ENCODE results near the gene CLASRP.

The CLASRP gene

GRCh38 chr19:45009625-45010255 is 29.1 kb upstream of the CLASRP start:
- Histone ChIP-seq H3K27me3 (ENCODE audit: insufficient read depth, poor library complexity, severe bottlenecking) (no peaks in the 10 kb centered on the region), H3K4me3 (replicated peaks; ENCODE audit: insufficient read depth, low read length) (no peak overlapping the region), H3K27ac (replicated peaks) (no peak overlapping the region)
- DNase-seq (ENCODE audit: low read depth in 1 of 2, low spot score in 1 of 2), result no peak
- TF ChIP-seq, protein P1, sequence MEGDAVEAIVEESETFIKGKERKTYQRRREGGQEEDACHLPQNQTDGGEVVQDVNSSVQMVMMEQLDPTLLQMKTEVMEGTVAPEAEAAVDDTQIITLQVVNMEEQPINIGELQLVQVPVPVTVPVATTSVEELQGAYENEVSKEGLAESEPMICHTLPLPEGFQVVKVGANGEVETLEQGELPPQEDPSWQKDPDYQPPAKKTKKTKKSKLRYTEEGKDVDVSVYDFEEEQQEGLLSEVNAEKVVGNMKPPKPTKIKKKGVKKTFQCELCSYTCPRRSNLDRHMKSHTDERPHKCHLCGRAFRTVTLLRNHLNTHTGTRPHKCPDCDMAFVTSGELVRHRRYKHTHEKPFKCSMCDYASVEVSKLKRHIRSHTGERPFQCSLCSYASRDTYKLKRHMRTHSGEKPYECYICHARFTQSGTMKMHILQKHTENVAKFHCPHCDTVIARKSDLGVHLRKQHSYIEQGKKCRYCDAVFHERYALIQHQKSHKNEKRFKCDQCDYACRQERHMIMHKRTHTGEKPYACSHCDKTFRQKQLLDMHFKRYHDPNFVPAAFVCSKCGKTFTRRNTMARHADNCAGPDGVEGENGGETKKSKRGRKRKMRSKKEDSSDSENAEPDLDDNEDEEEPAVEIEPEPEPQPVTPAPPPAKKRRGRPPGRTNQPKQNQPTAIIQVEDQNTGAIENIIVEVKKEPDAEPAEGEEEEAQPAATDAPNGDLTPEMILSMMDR (IDR thresholded peaks at IDR 0.05; ENCODE audit: insufficient read depth, low read length), result no peak
- TF ChIP-seq REST (IDR thresholded peaks at IDR 0.05; ENCODE audit: insufficient replicate concordance, low read depth), result no peak
- TF ChIP-seq SPI1 (IDR thresholded peaks at IDR 0.05; ENCODE audit: borderline replicate concordance, low read depth), result no peak
- TF ChIP-seq POLR2AphosphoS5 (IDR thresholded peaks at IDR 0.05; ENCODE audit: low read depth), result no peak
- TF ChIP-seq GABPA (IDR thresholded peaks at IDR 0.05; ENCODE audit: low read depth), result no peak

DNA sequence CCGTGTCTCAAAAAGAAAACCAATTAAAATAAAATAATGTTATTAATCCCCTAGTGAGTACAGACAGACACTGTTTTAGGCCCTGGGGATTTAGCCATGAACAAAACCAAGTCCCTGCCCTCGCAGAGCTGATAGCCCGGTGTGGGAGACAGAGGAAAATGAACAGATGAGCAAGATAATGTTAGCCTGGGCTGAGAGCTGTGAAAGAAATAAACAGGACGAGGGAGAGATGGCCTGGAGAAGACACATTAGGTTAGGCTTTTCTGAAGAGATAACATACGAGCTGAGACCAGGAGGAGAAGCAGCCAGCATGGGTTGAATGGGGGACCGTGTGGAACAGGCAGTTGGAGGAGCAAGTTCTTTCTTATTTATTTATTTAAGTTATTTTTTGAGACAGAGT is 28.5 kb upstream of the CLASRP start:
- no peak for DNase-seq (ENCODE audit: low read depth in 1 of 2, low spot score in 1 of 2)

GRCh38 chr19:45011959-45012358 is 26.9 kb upstream of the CLASRP start:
- TF ChIP-seq POLR2AphosphoS5 (IDR thresholded peaks at IDR 0.05; ENCODE audit: low read depth), result no peak
- TF ChIP-seq REST (IDR thresholded peaks at IDR 0.05; ENCODE audit: insufficient replicate concordance, low read depth), result no peak
- TF ChIP-seq GABPA (IDR thresholded peaks at IDR 0.05; ENCODE audit: low read depth), result no peak
- no peak for TF ChIP-seq SPI1 (IDR thresholded peaks at IDR 0.05; ENCODE audit: borderline replicate concordance, low read depth)
- TF ChIP-seq, protein P1 (IDR thresholded peaks at IDR 0.05; ENCODE audit: insufficient read depth, low read length), result no peak
- H3K27me3 ChIP-seq (ENCODE audit: insufficient read depth, poor library complexity, severe bottlenecking), result no peaks in the 10 kb centered on the region

More for the DNA sequence above, 28.5 kb upstream of the CLASRP start:
- TF ChIP-seq GABPA (IDR thresholded peaks at IDR 0.05; ENCODE audit: low read depth) (no peak), SPI1 (IDR thresholded peaks at IDR 0.05; ENCODE audit: borderline replicate concordance, low read depth) (no peak), POLR2AphosphoS5 (IDR thresholded peaks at IDR 0.05; ENCODE audit: low read depth) (no peak), REST (IDR thresholded peaks at IDR 0.05; ENCODE audit: insufficient replicate concordance, low read depth) (no peak)
- TF ChIP-seq, protein P1 (IDR thresholded peaks at IDR 0.05; ENCODE audit: insufficient read depth, low read length), result no peak
- no peak overlapping the region for H3K4me3 ChIP-seq (replicated peaks; ENCODE audit: insufficient read depth, low read length)
- no peak overlapping the region for H3K27ac ChIP-seq (replicated peaks)
- H3K27me3 ChIP-seq (ENCODE audit: insufficient read depth, poor library complexity, severe bottlenecking), result no peaks in the 10 kb centered on the region

More at GRCh38 chr19:45011959-45012358, 26.9 kb upstream of the CLASRP start:
- Histone ChIP-seq H3K4me3 (replicated peaks; ENCODE audit: insufficient read depth, low read length) (no peak overlapping the region), H3K27ac (replicated peaks) (no peak overlapping the region)
- DNase-seq (ENCODE audit: low read depth in 1 of 2, low spot score in 1 of 2), result no peak

Measured in HL-60 (cell line).